ENCODE measurements around the gene PMIS2. TPM values are rescaled to one million over a fixed set of nuclear protein-coding genes. Genes with fewer than 3 reads are reported as not detected.
"Not testable (repeated sequence)": the region's sequence is repeated elsewhere in the genome, so short reads cannot be mapped to it uniquely, and the experiment has no call there.

Gene PMIS2
- total RNA-seq, 1 experiment from 2014 or later, result not detected

DNA sequence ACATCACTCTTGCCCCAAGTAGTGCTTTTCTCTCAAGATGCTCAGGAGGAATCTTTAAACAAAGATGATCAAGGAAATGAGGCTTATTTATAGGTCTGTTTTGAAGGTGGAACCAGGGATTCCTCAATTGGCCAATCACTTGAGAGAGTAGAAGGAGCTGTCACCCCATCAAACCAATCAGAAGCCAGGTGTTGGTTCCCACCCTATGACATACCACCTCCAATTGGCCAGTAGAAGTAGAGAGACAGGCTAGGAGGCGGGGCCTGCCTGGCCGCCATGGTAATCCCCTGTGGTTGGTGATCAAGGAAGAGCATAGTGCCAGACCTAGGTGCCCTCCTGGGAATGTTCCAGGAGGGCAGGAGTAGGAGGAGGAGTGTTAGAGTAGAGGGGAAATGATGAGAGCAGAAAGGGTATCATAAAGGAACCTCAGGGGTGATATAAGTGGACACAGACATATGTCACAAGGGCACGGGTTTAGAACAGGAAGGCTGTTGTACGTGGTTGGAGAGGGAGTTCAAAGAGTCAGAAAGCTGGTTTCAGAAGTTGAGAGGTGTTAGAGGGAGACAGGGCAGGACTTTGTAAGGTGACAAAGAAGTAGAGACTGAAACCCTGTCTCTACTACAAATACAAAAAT lies 10.5 kb downstream of the PMIS2 start:
- POLR2A ChIA-PET, result no interaction called here
- Mint-ChIP-seq H3K27me3 (ENCODE audit: insufficient read depth, unreplicated experiment) (peaks cover 17% of the 10 kb centered on the region), H3K4me1 (ENCODE audit: insufficient read depth, unreplicated experiment) (no peaks in the 10 kb centered on the region), H3K36me3 (ENCODE audit: insufficient read depth, unreplicated experiment) (no peaks in the 10 kb centered on the region), H3K9me3 (ENCODE audit: unreplicated experiment) (no peaks in the 10 kb centered on the region), H3K27ac (ENCODE audit: low read depth, unreplicated experiment) (no peak overlapping the region), H3K4me3 (ENCODE audit: unreplicated experiment) (no peak overlapping the region)
- TF ChIP-seq, protein P1, sequence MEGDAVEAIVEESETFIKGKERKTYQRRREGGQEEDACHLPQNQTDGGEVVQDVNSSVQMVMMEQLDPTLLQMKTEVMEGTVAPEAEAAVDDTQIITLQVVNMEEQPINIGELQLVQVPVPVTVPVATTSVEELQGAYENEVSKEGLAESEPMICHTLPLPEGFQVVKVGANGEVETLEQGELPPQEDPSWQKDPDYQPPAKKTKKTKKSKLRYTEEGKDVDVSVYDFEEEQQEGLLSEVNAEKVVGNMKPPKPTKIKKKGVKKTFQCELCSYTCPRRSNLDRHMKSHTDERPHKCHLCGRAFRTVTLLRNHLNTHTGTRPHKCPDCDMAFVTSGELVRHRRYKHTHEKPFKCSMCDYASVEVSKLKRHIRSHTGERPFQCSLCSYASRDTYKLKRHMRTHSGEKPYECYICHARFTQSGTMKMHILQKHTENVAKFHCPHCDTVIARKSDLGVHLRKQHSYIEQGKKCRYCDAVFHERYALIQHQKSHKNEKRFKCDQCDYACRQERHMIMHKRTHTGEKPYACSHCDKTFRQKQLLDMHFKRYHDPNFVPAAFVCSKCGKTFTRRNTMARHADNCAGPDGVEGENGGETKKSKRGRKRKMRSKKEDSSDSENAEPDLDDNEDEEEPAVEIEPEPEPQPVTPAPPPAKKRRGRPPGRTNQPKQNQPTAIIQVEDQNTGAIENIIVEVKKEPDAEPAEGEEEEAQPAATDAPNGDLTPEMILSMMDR (IDR thresholded peaks at IDR 0.05; ENCODE audit: unreplicated experiment), result no peak
- CTCF ChIA-PET, result interaction anchor here (0.6 to 0.8 kb wide), 2 partner anchors 16 to 49 kb away, joined by 3 read pairs; no protein-coding TSS in a partner anchor
- intact Hi-C loops (cut with micrococcal nuclease), result no loop called here
- BruUV-seq (replicated peaks), result no TSS peak
- DNase-seq (ENCODE audit: unreplicated experiment), result peak; percentile 16

DNA sequence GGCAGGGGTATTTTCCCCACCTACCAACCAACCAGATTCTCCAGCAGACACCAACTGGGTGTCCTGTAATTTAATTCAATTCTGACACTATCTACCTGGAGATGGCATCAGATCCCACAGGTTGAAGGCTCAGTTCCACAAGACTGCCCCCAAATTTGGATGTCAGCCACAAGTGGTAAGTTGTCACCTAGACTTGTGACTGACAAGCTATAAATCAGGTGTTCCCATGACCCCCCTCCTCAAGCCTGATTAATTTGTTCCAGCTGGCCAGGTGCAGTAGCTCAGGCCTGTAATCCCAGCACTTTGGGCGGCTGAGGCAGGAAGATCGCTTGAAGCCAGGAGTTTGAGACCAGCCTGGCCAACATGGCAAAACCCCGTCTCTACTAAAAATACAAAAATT lies 16.0 kb downstream of the PMIS2 start:
- Mint-ChIP-seq H3K36me3 (ENCODE audit: insufficient read depth, unreplicated experiment) (no peaks in the 10 kb centered on the region), H3K27ac (ENCODE audit: low read depth, unreplicated experiment) (no peak overlapping the region), H3K4me3 (ENCODE audit: unreplicated experiment) (no peak overlapping the region), H3K27me3 (ENCODE audit: insufficient read depth, unreplicated experiment) (peaks cover 8% of the 10 kb centered on the region), H3K9me3 (ENCODE audit: unreplicated experiment) (no peaks in the 10 kb centered on the region), H3K4me1 (ENCODE audit: insufficient read depth, unreplicated experiment) (no peaks in the 10 kb centered on the region)
- intact Hi-C loops (cut with micrococcal nuclease), result no loop called here
- no TSS peak for BruUV-seq (replicated peaks)
- TF ChIP-seq, protein P1 (IDR thresholded peaks at IDR 0.05; ENCODE audit: unreplicated experiment), result no peak
- ChIA-PET CTCF (interaction anchor here (0.6 to 1.4 kb wide), 3 partner anchors 10 to 54 kb away, joined by 3 to 4 read pairs (median 3); no protein-coding TSS in a partner anchor), POLR2A (interaction anchor here (0.6 kb wide), 1 partner anchor 193 kb away, joined by 5 read pairs; no protein-coding TSS in a partner anchor)
- DNase-seq (ENCODE audit: unreplicated experiment), result no peak

DNA sequence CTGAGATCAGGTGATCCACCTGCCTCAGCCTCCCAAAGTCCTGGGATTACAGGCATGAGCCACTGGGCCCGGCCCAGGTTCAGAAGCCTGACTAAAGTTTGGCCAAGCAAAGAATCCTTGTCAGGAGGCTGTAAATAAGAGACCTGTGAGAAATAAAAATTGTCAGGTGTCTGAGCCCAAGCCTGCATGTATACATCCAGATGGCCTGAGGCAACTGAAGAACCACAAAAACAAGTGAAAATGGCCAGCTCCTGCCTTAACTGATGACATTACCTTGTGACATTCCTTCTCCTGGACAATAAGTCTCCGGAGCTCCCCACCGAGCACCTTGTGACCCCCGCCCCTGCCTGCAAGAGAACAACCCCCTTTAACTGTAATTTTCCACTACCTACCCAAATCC lies 18.5 kb downstream of the PMIS2 start:
- DNase-seq (ENCODE audit: unreplicated experiment); H3K36me3 Mint-ChIP-seq (ENCODE audit: insufficient read depth, unreplicated experiment); H3K4me3 Mint-ChIP-seq (ENCODE audit: unreplicated experiment); intact Hi-C loops (cut with micrococcal nuclease); POLR2A ChIA-PET; H3K9me3 Mint-ChIP-seq (ENCODE audit: unreplicated experiment); H3K4me1 Mint-ChIP-seq (ENCODE audit: insufficient read depth, unreplicated experiment); H3K27me3 Mint-ChIP-seq (ENCODE audit: insufficient read depth, unreplicated experiment); BruUV-seq (replicated peaks): not testable (repeated sequence)
- H3K27ac Mint-ChIP-seq (ENCODE audit: low read depth, unreplicated experiment), result peak overlapping the region; percentile 10
- CTCF ChIA-PET, result interaction anchor here (1.0 to 1.1 kb wide), 2 partner anchors 56 to 252 kb away, joined by 3 read pairs; no protein-coding TSS in a partner anchor

DNA sequence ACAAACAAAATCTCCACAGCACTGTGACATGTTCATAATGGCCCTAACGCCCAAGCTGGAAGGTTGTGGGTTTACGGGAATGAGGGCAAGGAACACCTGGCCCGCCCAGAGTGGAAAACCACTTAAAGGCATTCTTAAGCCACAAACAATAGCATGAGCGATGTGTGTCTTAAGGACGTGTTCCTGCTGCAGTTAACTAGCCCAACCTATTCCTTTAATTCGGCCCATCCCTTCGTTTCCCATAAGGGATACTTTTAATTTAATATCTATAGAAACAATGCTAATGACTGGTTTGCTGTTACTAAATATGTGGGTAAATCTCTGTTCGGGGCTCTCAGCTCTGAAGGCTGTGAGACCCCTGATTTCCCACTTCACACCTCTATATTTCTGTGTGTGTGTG lies 21.2 kb downstream of the PMIS2 start:
- BruUV-seq (replicated peaks); H3K4me3 Mint-ChIP-seq (ENCODE audit: unreplicated experiment); H3K27me3 Mint-ChIP-seq (ENCODE audit: insufficient read depth, unreplicated experiment); DNase-seq (ENCODE audit: unreplicated experiment); intact Hi-C loops (cut with micrococcal nuclease); H3K27ac Mint-ChIP-seq (ENCODE audit: low read depth, unreplicated experiment); H3K36me3 Mint-ChIP-seq (ENCODE audit: insufficient read depth, unreplicated experiment); H3K4me1 Mint-ChIP-seq (ENCODE audit: insufficient read depth, unreplicated experiment); H3K9me3 Mint-ChIP-seq (ENCODE audit: unreplicated experiment); CTCF ChIA-PET: not testable (repeated sequence)
- POLR2A ChIA-PET, result interaction anchor here (0.8 kb wide), 1 partner anchor 135 kb away, joined by 3 read pairs; the partner anchor contains the start of gene IGFLR1

DNA sequence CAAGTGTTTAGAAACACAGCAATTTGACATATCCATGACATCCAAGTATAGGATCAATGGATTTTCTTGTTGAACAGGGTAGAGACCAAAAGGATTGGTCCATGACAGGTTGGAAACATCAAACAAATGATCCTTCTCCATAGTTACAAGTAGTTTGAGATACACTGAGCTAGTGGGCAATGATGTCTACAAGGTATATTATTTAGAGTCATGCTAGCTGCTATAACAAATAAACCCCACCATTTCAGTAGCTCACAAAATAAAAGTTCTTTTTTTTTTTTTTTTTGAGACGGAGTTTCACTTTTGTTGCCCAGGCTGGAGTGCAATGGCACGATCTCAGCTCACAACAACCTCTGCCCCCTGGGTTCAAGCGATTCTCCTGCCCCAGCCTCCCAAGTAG lies 21.7 kb downstream of the PMIS2 start:
- no TSS peak for BruUV-seq (replicated peaks)
- no peaks in the 10 kb centered on the region for H3K4me1 Mint-ChIP-seq (ENCODE audit: insufficient read depth, unreplicated experiment)
- POLR2A ChIA-PET, result interaction anchor here (1.3 kb wide), 1 partner anchor 37 kb away, joined by 4 read pairs; no protein-coding TSS in a partner anchor
- peaks cover 7% of the 10 kb centered on the region for H3K9me3 Mint-ChIP-seq (ENCODE audit: unreplicated experiment)
- intact Hi-C loops (cut with micrococcal nuclease), result no loop called here
- TF ChIP-seq, protein P1 (IDR thresholded peaks at IDR 0.05; ENCODE audit: unreplicated experiment), result no peak
- H3K36me3 Mint-ChIP-seq (ENCODE audit: insufficient read depth, unreplicated experiment), result peaks cover 8% of the 10 kb centered on the region
- H3K4me3 Mint-ChIP-seq (ENCODE audit: unreplicated experiment), result no peak overlapping the region
- CTCF ChIA-PET, result no interaction called here
- no peaks in the 10 kb centered on the region for H3K27me3 Mint-ChIP-seq (ENCODE audit: insufficient read depth, unreplicated experiment)
- DNase-seq (ENCODE audit: unreplicated experiment), result no peak
- no peak overlapping the region for H3K27ac Mint-ChIP-seq (ENCODE audit: low read depth, unreplicated experiment)

Measured in MCF 10A (cell line).